B cell (primary cell): ENCODE results near the gene FA2H.

ENCODE experiments used
- CTCF ChIP-seq: fragments of 200-600 bp; IDR thresholded peaks from one replicate; pipeline ENCODE4 v1.8.0; 2022; ENCODE audit warnings: antibody characterized with exemption, mild to moderate bottlenecking
- EZH2 ChIP-seq: IDR thresholded peaks from 2 replicates; pipeline ENCODE4 v1.6.1; 2012; ENCODE audit warnings: borderline replicate concordance, low read depth, mild to moderate bottlenecking, moderate library complexity, low read length; ENCODE audit not compliant: insufficient read depth, poor library complexity, severe bottlenecking

GRCh38 chr16:74788108-74788507, 13.5 kb upstream of the FA2H start:
- no peak for TF ChIP-seq CTCF
- no peak for TF ChIP-seq EZH2
